ACHN (cell line): Measurements from ENCODE around the gene MED26.
"Not testable (repeated sequence)": the region's sequence is repeated elsewhere in the genome, so short reads cannot be mapped to it uniquely, and the experiment has no call there.

Source experiments
- DNase-seq: peaks from one replicate; pipeline ENCODE4 v3.0.0-alpha.2; 2015
- in situ Hi-C: cut with HindIII; loops from 2 replicates; pipeline ENCODE4 v1.10.0; 2017; ENCODE audit warnings: low sequenced_read_pairs, low pct_ligation_motif_present, low pct_unique_long_range_greater_than_20kb

Gene MED26

GRCh38 chr19:16628183-16628983 lies at the start of gene MED26:
MED26 (minus strand) TSS chr19:16628204; CDS start chr19:16627943, 261 bp downstream.
- in situ Hi-C loops = no loop called here
- peak; percentile 88 for DNase-seq

- no peak for DNase-seq
- in situ Hi-C loops = no loop called here
These were observed 49.1 kb upstream of the MED26 start for GRCh38 chr19:16677055-16677454.

- no peak for DNase-seq
- in situ Hi-C loops = no loop called here
These were observed 48.2 kb upstream of the MED26 start for GRCh38 chr19:16676101-16676798.

GRCh38 chr19:16673839-16674238 lies 45.8 kb upstream of the MED26 start:
- DNase-seq, in situ Hi-C loops: not testable (repeated sequence)

DNA sequence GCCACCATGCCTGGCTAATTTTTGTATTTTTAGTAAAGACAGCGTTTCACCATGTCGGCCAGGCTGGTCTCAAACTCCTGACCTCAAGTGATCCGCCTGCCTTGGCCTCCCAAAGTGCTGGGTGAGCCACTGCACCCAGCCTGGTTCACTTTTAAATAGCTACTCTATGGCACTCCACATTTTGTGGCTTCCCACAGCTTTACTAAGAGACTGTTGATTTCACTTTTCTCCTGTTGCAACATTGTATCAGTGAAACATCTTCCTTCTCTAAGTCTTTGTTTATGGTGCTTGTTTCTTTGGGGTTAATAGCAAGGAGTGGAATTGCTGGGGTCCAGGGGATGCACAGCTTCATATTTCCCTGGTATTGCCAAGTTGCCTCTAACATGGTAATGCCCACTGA lies 45.2 kb upstream of the MED26 start:
- in situ Hi-C loops = no loop called here
- no peak for DNase-seq

DNA sequence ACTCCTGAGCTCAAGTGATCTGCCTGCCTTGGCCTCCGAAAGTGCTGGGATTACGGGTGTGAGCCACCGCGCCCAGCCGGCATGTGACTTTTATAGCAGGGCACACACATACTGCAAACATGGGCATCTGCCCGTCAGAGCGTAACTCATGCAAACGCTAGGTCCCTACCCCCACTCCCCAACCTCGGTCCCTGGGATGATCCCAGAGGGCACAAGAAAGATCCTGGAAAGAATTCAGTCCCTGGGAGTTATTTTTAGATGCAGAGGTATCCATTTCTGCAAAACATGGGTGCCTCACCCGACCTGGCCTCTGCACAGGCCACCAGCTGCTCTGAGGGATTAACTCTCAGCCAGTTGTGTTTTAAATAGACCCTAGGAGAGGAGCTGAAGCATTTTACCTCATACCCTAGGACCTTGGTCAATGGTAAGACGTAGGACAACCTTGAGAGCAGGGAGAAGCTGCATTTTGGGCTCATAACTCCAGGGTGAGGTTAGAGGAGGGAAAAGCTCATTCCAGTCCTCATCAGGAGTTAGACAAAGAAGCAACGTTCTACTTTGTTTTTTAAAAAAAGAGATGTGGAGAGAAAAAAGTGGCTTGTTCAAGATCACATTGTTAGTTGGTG lies 43.8 kb upstream of the MED26 start:
- in situ Hi-C loops = no loop called here
- no peak for DNase-seq

- in situ Hi-C loops = no loop called here
These were observed 42.3 kb upstream of the MED26 start for GRCh38 chr19:16670291-16670690.

DNA sequence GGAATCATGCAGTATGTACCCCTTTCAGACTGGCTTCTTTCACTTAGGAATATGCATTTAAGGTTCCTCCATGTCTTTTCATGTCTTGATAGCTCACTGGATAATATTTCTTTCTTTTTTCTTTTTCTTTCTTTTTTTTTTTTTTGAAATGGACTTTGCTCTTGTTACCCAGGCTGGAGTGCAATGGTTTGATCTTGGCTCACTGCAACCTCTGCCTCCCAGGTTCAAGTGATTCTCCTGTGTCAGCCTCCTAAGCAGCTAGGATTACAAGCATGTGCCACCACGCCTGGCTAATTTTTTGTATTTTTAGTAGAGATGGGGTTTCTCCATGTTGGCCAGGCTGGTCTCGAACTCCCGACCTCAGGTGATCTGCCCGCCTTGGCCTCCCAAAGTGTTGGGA lies 40.7 kb upstream of the MED26 start:
- in situ Hi-C loops, DNase-seq: not testable (repeated sequence)

More at GRCh38 chr19:16670291-16670690, 42.3 kb upstream of the MED26 start:
- no peak for DNase-seq

DNA sequence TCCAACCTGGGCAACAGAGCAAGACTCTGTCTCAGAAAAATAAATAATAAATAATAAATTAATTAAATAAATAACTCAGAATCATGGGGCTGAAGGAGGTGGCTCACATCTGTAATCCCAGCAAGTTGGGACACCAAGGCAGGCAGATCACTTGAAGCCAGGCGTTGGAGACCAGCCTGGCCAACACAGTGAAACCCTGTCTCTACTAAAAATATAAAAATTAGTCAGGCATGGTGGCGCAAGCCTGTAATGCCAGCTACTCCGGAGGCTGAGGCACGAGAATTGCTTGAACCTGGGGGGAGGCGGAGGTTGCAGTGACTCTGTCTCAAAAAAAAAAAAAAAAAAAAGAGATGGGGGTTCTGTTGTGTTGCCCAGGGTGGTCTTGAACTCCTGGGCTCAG lies 40.2 kb upstream of the MED26 start:
- no peak for DNase-seq
- in situ Hi-C loops = no loop called here

- in situ Hi-C loops = no loop called here
- no peak for DNase-seq
These were observed 33.6 kb upstream of the MED26 start for GRCh38 chr19:16661480-16662034.

GRCh38 chr19:16660763-16661479 lies 32.9 kb upstream of the MED26 start, which contains the start of gene TMEM38A:
TMEM38A (plus strand) TSS chr19:16661139; CDS start chr19:16661218, 79 bp downstream.
- DNase-seq = peak; percentile 29

DNA sequence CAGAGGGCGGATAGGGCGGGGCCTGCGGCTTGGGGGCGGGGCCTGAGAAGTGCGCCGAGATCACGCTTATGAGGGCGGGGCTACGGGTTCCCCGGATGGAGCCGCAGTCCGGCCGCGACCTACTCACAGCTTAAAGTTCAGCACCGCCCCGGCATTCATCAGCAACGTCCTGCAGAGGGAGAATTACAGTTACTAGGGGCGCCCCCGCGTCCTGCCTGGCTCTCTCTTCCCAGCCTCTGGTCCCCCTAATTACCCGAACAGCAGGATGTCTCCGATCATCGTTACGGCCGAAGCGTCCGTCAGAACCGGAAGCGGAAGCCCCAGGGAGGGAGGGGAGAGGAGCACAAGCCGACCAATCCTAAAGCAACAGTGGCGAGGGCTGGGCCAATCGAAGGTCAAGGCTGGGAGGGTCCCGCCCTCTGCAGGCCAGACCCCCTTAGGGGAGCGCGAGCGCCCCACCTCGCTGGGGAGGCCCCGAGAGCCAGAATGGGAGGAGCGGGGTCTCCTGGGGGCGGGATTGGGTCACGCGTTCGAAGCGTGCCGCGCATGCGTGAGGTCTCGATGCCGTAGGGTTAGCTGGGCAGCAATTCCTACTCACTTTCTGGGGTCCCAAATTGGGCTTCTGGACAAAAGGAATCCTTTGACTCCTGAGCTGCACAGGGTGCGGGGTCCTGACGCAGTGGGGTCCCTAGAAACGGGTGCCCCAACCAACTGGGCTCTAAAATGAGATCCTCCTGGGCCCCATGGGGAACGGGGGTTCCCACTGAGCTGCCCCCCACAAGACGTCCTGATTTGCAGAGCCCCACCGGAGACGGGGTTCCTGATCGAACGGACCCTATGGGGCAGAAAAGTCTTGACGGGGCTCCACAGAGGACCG lies 32.1 kb upstream of the MED26 start, which contains the start of gene SMIM7:
SMIM7 (minus strand) TSS at position 313 of the 877 bp plus-strand sequence; CDS start at position 279, 34 bp downstream.
- in situ Hi-C loops = no loop called here
- peak; percentile 97 for DNase-seq

More at GRCh38 chr19:16660763-16661479, 32.9 kb upstream of the MED26 start, which contains the start of gene TMEM38A:
- in situ Hi-C loops = no loop called here

- in situ Hi-C loops = no loop called here
- no peak for DNase-seq
These were observed 31.4 kb upstream of the MED26 start for GRCh38 chr19:16659464-16659831.

DNA sequence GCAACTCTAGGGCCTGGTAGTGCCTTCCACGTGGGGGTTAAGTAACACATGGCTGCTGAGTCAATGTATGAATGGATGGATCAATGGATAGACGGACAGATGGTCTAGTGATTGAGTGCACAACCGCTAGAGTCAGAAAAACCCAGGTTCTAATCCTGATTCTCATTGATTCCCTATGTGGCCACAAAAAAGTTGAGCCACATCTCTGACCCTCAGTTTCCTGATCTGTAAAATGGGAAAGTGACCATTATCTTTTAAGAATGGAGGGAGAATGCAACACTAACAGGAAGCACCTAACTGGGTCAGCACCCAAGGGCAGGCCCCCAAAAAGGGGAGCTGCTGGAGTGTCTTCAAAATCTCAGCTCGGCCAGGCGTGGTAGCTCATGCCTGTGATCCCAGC lies 29.4 kb upstream of the MED26 start:
- DNase-seq = no peak
- in situ Hi-C loops = no loop called here

GRCh38 chr19:16655727-16656126 lies 27.7 kb upstream of the MED26 start:
- no peak for DNase-seq
- in situ Hi-C loops = no loop called here

DNA sequence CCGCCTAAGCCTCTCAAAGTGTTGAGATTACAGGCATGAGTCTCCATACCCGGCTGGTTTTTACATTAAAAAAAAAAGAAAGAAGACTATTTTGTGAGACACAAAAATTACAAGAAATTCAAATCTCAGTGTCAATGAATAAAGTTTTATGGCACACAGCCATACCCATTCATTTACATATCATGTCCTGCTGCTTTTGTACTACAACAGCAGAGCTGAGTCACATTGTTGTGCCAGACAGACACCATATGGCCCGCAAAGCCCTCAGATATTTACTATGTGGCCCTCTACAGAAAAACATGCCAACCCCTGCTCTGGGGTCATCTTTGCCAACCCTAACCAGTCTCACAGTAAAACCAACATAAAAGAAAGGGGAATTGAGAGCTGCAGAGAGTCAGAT lies 26.6 kb upstream of the MED26 start:
- DNase-seq = no peak
- in situ Hi-C loops = no loop called here

- in situ Hi-C loops = no loop called here
- DNase-seq = peak; percentile 2
These were observed 26.1 kb upstream of the MED26 start for GRCh38 chr19:16654140-16654539.
